ENCODE measurements around the gene CACNB2.
"Not testable (repeated sequence)": the region's sequence is repeated elsewhere in the genome, so short reads cannot be mapped to it uniquely, and the experiment has no call there.

CACNB2 gene

DNA sequence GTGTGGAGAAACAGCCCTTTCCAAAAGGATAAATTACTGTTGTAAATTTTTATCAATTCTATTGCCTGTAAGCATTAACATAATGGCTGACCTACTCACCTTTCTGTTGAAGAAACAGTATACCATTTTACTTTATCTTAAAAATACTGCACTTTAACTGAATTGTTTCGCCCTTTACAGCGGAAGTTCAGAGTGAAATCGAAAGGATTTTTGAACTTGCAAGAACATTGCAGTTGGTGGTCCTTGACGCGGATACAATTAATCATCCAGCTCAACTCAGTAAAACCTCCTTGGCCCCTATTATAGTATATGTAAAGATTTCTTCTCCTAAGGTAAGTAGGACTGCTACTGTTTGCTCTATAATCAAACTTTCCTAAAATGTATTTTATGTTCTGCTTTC is 393.7 kb downstream of the CACNB2 start:
- DNase-seq: no peak

DNA sequence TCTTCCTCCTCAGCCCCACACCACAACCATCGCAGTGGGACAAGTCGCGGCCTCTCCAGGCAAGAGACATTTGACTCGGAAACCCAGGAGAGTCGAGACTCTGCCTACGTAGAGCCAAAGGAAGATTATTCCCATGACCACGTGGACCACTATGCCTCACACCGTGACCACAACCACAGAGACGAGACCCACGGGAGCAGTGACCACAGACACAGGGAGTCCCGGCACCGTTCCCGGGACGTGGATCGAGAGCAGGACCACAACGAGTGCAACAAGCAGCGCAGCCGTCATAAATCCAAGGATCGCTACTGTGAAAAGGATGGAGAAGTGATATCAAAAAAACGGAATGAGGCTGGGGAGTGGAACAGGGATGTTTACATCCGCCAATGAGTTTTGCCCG is 399.1 kb downstream of the CACNB2 start:
- no peak for DNase-seq

GRCh38 chr10:18540195-18540594 is 400.0 kb downstream of the CACNB2 start:
- no peak for DNase-seq

DNA sequence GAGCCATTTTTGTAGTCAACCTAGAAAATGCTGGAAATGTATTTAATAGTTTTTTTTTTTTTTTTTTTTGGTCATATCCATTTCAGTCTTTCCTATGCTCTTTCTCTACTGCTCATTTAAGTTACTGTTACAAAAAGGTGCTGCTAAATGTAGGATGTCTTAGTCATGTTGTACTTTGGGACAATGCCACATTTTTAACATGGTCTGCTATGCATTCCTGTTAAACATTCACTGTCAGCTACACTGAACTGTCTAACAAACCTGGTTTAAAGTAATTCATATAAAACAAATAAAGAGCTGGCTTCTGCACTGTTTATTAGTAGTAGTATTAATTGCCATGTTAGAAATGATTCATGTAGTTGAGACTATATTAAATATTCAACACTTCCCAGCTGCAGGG is 402.6 kb downstream of the CACNB2 start:
- DNase-seq: no peak

- no peak for DNase-seq
These were observed 405.5 kb downstream of the CACNB2 start for GRCh38 chr10:18545621-18546305.

DNA sequence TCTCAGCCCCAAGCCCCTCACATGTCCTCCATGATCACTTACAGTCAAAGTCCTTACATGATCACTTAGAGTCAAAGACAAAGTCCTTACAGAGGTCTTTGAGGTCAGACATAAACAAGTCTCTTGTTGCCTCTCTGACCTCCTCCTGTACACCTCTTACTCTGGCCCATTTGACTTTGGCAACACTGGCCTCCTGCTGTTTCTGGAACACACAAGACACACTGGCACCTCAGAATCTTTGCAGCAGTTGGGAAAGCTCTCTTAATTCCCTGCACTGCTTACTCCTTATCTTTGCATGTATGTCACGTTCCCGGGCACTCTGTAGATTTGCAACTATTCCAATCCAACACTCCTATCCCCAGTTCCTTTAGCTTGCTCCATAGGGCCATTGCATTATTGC is 408.9 kb downstream of the CACNB2 start:
- no peak for DNase-seq

GRCh38 chr10:18551473-18551872 is 411.2 kb downstream of the CACNB2 start:
- no peak for DNase-seq

DNA sequence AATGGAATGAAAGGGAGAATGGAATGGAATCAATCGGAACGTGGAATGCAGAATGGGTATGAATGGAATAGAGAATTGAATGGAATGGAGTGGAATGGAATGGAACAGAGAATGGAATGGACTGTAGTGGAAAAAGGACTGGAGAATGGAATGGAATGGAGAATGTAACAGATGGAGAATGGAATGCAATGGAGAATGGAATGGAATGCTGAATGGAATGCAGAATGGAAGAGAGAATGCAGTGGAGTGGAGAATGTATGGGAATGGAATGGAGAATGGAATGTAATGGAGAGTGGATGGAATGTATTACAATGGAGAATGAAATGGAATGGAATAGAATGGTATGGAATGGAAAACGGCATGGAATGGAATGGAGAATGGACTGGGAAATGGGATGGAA is 414.3 kb downstream of the CACNB2 start:
- no peak for DNase-seq

- DNase-seq: no peak
These were observed 416.4 kb downstream of the CACNB2 start for GRCh38 chr10:18556522-18557147.

- DNase-seq: no peak
These were observed 417.7 kb downstream of the CACNB2 start for GRCh38 chr10:18557960-18558359.

DNA sequence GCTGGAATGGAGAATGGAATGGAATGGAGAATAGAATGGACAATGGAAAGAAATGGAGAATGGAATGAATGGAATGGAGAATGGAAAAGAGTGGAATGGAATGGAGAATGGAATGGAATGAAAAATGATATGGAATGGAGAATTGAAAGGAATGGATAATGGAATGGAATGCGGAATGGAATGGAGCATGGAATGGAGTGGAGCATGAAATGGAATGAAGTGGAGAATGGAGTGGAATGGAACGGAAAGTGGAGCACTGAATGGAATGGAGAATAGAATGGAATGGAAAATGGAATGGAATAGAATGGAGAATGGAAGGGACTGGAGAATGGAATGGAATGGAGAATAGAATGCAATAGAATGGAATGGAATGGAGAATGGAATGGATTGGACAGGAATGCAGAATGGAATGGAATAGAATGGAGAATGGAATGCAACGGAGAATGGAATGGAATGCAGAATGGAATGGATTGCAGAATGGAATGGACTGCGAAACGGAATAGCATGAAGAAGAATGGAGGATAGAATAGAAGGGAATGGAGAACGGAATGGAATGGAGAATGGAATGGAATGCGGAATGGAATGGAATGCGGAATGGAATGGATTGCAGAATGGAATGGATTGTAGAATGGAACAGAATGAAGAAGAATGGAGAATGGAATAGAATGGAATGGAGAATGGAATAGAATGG is 421.8 kb downstream of the CACNB2 start:
- DNase-seq: no peak

DNA sequence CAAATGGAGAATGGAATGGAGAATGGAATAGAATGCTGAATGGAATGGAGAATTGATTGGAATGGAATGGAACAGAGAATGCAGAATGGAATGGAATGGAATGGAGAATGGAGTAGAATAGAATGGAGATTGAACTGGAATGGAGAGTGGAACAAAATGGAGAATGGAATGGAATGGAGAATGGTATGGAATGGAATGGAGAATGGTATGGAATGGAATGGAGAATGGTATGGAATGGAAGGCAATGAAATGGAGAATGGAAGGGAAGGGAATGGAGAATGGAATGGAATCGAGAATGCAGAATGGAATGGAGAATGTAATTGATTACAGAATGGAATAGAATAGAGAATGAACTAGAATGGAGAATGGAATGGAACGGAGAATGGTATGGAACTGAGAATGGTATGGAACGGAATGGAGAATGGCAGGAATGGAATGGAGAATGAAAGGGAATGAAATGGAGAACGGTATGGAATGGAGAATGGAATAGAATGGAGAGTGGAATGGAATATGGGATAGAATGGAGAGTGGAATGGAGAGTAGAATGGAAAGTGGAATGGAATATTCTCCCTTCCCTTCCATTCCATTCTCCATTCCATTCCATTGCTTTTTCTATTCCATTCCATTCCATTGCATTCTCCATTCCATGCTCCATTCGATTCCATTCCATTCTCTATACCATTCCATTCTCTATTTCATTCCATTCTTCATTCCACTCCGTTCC is 422.9 kb downstream of the CACNB2 start:
- DNase-seq: no peak

- no peak for DNase-seq
These were observed 424.8 kb downstream of the CACNB2 start for GRCh38 chr10:18565006-18565405.

DNA sequence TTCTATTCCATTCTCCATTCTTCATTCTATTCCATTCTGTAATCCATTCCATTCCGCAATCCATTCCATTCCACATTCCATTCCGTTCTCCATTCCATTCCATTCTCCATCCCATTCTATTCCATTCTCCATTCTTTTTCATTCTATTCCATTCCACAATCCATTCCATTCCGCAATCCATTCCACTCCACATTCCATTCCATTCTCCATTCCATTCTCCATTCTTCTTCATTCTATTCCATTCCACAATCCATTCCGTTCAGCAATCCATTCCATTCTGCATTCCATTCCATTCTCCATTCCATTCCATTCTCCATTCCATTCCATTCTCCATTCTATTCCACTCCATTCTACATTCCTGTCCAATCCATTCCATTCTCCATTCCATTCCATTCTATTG is 426.0 kb downstream of the CACNB2 start:
- DNase-seq: no peak

DNA sequence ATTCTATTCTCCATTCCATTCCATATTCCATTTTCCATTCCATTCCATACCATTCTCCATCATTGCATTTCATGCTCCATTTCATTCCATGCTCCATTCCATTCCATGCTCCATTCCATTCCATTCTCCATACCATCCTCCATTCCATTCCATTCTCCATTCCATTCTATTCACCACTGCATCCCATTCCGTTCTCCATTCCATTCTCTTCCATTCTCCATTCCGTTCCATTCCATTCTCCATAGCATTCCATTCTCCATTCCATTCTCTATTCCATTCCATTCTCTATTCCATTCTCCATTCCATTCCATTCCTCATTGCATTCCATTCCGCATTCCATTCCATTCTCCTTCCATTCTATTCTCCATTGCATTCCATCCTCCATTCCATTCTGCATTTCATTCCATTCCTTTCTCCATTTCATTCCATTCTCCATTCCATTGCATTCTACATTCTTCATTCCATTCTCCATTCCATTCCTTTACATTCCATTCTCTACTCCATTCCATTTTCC is 427.2 kb downstream of the CACNB2 start:
- no peak for DNase-seq

DNA sequence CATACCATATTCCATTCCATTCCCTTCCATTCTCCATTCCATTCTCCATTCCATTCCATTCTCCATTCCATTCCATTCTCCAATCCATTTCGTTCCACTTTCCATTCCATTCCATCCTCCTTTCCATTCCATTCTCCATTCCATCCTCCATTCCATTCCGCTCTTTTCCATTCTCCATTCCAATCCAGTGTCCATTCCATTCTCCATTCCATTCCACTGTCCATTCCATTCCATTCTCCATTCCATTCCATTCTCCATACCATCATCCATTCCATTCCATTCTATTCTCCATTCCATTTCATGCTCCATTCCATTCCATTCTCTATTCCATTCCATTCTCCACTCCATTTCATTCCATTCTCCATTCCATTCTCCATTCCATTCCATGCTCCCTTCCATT is 430.2 kb downstream of the CACNB2 start:
- DNase-seq: not testable (repeated sequence)

DNA sequence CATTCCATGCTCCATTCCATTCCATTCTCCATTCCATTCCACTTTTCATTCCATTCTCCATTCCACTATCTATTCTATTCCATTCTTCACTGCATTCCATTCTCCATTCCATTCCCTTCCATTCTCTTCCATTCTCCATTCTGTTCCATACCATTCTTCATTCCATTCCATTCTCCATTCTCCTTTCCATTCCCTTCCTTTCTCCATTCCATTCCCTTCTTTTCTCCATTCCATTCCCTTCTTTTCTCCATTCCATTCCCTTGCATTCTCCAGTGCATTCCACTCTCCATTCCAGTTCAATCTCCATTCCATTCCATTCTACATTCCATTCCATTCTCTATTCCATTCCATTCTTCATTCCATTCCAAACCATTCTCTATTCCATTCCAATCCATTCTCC is 430.9 kb downstream of the CACNB2 start:
- no peak for DNase-seq

DNA sequence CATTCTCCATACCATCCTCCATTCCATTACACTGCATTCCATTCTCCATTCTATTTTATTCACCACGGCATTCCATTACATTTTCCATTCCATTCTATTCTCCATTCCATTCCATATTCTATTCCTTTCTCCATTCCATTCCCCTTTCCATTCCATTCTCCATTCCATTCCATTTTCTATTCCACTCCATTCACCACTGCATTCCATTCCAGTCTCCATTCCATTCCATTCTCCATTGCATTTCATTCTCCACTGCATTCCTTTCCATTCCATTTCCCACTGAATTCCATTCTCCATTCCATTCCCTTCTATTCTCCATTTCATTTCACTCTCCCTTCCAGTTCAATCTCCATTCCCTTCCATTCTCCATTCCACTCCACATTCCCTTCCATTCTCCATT is 431.6 kb downstream of the CACNB2 start:
- no peak for DNase-seq

DNA sequence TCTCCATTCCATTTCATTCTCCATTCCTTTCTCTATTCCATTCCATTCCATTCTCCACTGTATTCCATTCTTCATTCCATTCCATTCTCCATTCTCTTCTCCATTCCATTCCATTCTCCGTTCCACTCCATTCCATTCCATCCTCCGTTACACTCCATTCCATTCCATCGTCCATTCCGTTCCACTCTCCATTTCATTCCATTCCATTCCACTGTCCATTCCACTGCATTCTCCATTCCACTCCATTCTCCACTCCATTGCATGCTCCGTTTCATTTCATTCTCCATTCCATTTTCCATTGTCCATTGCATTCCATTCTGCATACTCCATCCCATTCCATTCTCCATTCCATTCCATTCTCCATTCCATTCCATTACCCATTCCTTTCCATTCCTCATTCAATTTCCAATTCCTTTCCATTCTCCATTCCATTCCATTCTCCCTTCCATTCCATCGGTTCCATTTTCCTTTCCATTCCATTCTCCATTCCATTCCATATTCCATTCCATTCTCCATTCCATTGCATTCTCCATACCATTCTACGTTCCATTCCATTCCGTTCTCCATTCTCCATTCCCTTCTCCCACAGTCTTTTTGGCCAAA is 432.8 kb downstream of the CACNB2 start:
- no peak for DNase-seq

- DNase-seq: no peak
These were observed 436.4 kb downstream of the CACNB2 start for GRCh38 chr10:18576586-18576985.

DNA sequence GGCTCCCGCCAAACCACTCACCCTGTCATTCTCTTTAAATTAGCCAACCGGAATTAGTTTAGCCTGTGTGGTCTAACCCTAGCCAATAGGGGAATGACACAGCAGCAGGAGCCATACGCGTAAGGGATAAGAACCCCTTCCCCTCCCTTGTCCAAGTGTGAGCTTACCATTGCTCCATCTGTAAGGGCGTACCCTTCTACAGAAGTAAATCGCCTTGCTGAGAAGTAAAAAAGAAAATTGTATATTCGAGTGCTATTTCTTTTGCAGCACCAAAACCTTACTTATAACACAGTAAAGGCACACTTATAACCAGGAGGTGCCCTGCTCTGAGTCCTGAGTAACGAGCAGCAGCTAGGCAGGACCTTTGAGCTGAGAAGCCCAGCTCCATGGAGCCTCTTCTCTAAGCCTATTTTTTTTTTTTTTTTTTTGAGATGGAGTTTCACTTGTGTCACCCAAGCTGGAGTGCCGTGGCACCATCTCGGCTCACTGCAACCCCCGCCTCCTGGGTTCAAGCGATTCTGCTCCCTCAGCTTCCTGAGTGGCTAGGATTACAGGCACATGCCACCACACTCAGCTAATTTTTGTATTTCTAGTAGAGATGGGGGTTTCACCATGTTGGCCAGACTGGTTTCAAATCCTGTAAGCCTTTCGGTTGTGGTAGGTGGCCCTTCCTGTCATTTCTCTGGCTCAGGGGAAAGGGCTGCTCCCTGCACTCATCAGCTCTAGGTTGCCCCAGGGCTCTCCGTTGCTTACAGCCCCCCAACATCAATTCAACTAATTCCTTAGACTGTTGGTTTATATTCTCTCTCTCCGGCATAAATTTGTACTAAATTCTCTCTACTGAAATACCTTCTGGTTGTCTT is 437.8 kb downstream of the CACNB2 start:
- no peak for DNase-seq

GRCh38 chr10:18582803-18583202 is 442.6 kb downstream of the CACNB2 start:
- DNase-seq: no peak
